Renal pelvis (tissue), 12 donors: ENCODE data around the gene TSPAN3. TPM values are rescaled to one million over a fixed set of nuclear protein-coding genes. Genes with fewer than 3 reads are reported as not detected.

ENCODE experiments used
- DNase-seq: peaks from one replicate; pipeline ENCODE4 v3.0.0-alpha.2; 2013
- long read RNA-seq, 16 experiments: transcript quantifications; one replicate each; lab custom pipeline, GENCODE V29; 2026
- polyA plus RNA-seq, 3 donors: library from polyadenylated mRNA; unstranded; fragments of 120-200 nt; gene quantifications; one replicate each; pipeline ENCODE4 v1.2.1, GENCODE V29; 2013; ENCODE audit not compliant: insufficient read length in 3 of 3

Gene TSPAN3
- polyA plus RNA-seq = 100 to 1,000 TPM; 408 to 477 (median 445) TPM
- long read RNA-seq, donor 1, full-length matches to known transcripts = 262 of 274 reads
- long read RNA-seq, donor 1, partial matches to known transcripts = 12 of 274 reads
- long read RNA-seq, donor 1, other reads (novel, unspliced or antisense) = 0 of 274 reads
- long read RNA-seq, donor 2, full-length matches to known transcripts = 388 of 442 reads
- long read RNA-seq, donor 2, partial matches to known transcripts = 45 of 442 reads
- long read RNA-seq, donor 2, other reads (novel, unspliced or antisense) = 9 of 442 reads
- long read RNA-seq, donor 3, full-length matches to known transcripts = 291 of 314 reads
- long read RNA-seq, donor 3, partial matches to known transcripts = 23 of 314 reads
- long read RNA-seq, donor 3, other reads (novel, unspliced or antisense) = 0 of 314 reads
- long read RNA-seq, donor 4, full-length matches to known transcripts = 360 of 387 reads
- long read RNA-seq, donor 4, partial matches to known transcripts = 27 of 387 reads
- long read RNA-seq, donor 4, other reads (novel, unspliced or antisense) = 0 of 387 reads
- long read RNA-seq, donor 5, full-length matches to known transcripts = 119 of 119 reads
- long read RNA-seq, donor 5, partial matches to known transcripts = 0 of 119 reads
- long read RNA-seq, donor 5, other reads (novel, unspliced or antisense) = 0 of 119 reads
- long read RNA-seq, donor 6, full-length matches to known transcripts = 246 of 307 reads
- long read RNA-seq, donor 6, partial matches to known transcripts = 61 of 307 reads
- long read RNA-seq, donor 6, other reads (novel, unspliced or antisense) = 0 of 307 reads
- long read RNA-seq, donor 7, full-length matches to known transcripts = 255 of 292 reads
- long read RNA-seq, donor 7, partial matches to known transcripts = 27 of 292 reads
- long read RNA-seq, donor 7, other reads (novel, unspliced or antisense) = 10 of 292 reads
- long read RNA-seq, donor 8, full-length matches to known transcripts = 119 of 124 reads
- long read RNA-seq, donor 8, partial matches to known transcripts = 5 of 124 reads
- long read RNA-seq, donor 8, other reads (novel, unspliced or antisense) = 0 of 124 reads
- long read RNA-seq, donor 9, full-length matches to known transcripts = 357 of 399 reads
- long read RNA-seq, donor 9, partial matches to known transcripts = 34 of 399 reads
- long read RNA-seq, donor 9, other reads (novel, unspliced or antisense) = 8 of 399 reads
- long read RNA-seq, donor 10, full-length matches to known transcripts = 202 of 265 reads
- long read RNA-seq, donor 10, partial matches to known transcripts = 63 of 265 reads
- long read RNA-seq, donor 10, other reads (novel, unspliced or antisense) = 0 of 265 reads
- long read RNA-seq, donor 11, full-length matches to known transcripts = 119 of 119 reads
- long read RNA-seq, donor 11, partial matches to known transcripts = 0 of 119 reads
- long read RNA-seq, donor 11, other reads (novel, unspliced or antisense) = 0 of 119 reads
- long read RNA-seq, donor 12, full-length matches to known transcripts = 394 of 464 reads
- long read RNA-seq, donor 12, partial matches to known transcripts = 70 of 464 reads
- long read RNA-seq, donor 12, other reads (novel, unspliced or antisense) = 0 of 464 reads
- long read RNA-seq, donor 13, full-length matches to known transcripts = 115 of 125 reads
- long read RNA-seq, donor 13, partial matches to known transcripts = 10 of 125 reads
- long read RNA-seq, donor 13, other reads (novel, unspliced or antisense) = 0 of 125 reads
- long read RNA-seq, donor 14 = 0 reads
- long read RNA-seq, donor 15 = 0 reads
- long read RNA-seq, donor 16, full-length matches to known transcripts = 369 of 482 reads
- long read RNA-seq, donor 16, partial matches to known transcripts = 103 of 482 reads
- long read RNA-seq, donor 16, other reads (novel, unspliced or antisense) = 10 of 482 reads

- peak; percentile 93 for DNase-seq
Observed at GRCh38 chr15:77070495-77071304, at the start of gene TSPAN3. Gene TSPAN3, minus strand, starts transcription at chr15:77071109. Its CDS starts 155 bp downstream, at chr15:77070954.

- DNase-seq = no peak
Observed at GRCh38 chr15:77120576-77120975, 49.7 kb upstream of the TSPAN3 start.

- DNase-seq = no peak
Observed at GRCh38 chr15:77119446-77119845, 48.5 kb upstream of the TSPAN3 start.

- DNase-seq = peak; percentile 75
Observed at GRCh38 chr15:77118882-77119321, 48.0 kb upstream of the TSPAN3 start.

- no peak for DNase-seq
Observed at GRCh38 chr15:77115179-77115578, 44.3 kb upstream of the TSPAN3 start.

GRCh38 chr15:77112838-77113504, 42.1 kb upstream of the TSPAN3 start:
- no peak for DNase-seq

GRCh38 chr15:77111789-77112188, 40.9 kb upstream of the TSPAN3 start:
- DNase-seq = no peak

GRCh38 chr15:77107531-77108355, 36.8 kb upstream of the TSPAN3 start:
- DNase-seq = peak; percentile 76

GRCh38 chr15:77107068-77107467, 36.2 kb upstream of the TSPAN3 start:
- DNase-seq = no peak

- no peak for DNase-seq
Observed at GRCh38 chr15:77104155-77104554, 33.2 kb upstream of the TSPAN3 start.

- no peak for DNase-seq
Observed at GRCh38 chr15:77099741-77100463, 29.0 kb upstream of the TSPAN3 start.

- DNase-seq = no peak
Observed at GRCh38 chr15:77098572-77098971, 27.7 kb upstream of the TSPAN3 start.

- DNase-seq = no peak
Observed at GRCh38 chr15:77097921-77098320, 27.0 kb upstream of the TSPAN3 start.

GRCh38 chr15:77097248-77097721, 26.4 kb upstream of the TSPAN3 start:
- DNase-seq = no peak

GRCh38 chr15:77096541-77096940, 25.6 kb upstream of the TSPAN3 start:
- DNase-seq = no peak

GRCh38 chr15:77096138-77096537, 25.2 kb upstream of the TSPAN3 start:
- no peak for DNase-seq

GRCh38 chr15:77094397-77095030, 23.6 kb upstream of the TSPAN3 start:
- DNase-seq = no peak
